Measurements from ENCODE around the gene HTR7.

DNA sequence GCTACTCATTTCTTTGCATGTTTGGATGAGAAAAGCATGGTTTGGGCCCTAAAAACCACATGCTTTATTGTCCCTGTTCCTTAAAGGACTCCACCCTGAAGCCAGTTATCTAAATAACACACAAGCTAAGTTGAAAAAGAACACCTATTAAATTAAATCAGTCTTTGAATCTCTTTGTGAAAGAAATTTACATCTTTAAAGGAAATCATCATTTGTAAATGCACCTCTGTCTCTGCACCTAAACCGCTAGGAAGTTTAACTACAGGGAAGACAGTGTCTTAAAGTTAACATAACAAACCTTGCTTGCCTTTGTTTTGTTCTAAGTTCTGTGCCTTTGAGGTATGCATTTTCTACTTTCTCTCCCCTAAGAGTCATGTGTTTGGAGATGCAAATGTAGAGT is 52.6 kb downstream of the HTR7 start:
- TF ChIP-seq, protein P1, sequence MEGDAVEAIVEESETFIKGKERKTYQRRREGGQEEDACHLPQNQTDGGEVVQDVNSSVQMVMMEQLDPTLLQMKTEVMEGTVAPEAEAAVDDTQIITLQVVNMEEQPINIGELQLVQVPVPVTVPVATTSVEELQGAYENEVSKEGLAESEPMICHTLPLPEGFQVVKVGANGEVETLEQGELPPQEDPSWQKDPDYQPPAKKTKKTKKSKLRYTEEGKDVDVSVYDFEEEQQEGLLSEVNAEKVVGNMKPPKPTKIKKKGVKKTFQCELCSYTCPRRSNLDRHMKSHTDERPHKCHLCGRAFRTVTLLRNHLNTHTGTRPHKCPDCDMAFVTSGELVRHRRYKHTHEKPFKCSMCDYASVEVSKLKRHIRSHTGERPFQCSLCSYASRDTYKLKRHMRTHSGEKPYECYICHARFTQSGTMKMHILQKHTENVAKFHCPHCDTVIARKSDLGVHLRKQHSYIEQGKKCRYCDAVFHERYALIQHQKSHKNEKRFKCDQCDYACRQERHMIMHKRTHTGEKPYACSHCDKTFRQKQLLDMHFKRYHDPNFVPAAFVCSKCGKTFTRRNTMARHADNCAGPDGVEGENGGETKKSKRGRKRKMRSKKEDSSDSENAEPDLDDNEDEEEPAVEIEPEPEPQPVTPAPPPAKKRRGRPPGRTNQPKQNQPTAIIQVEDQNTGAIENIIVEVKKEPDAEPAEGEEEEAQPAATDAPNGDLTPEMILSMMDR (IDR thresholded peaks at IDR 0.05 in 8 of 11, conservative IDR thresholded peaks at IDR 0.05 in 3 of 11): no peak
- no peak for TF ChIP-seq POLR2A (IDR thresholded peaks at IDR 0.05)
